ENCODE data around the gene CIPC. TPM values are rescaled to one million over a fixed set of nuclear protein-coding genes. Genes with fewer than 3 reads are reported as not detected.
A peak's percentile ranks its signal among the peaks of the same experiment; 100 is the strongest.

The CIPC gene
- total and polyA plus RNA-seq, 8 donors = 6.0 to 81.1 (median 19.6) TPM

GRCh38 chr14:77074969-77075368 lies 23.1 kb upstream of the CIPC start:
- H3K27ac ChIP-seq = peak overlapping the region in 4 of 5 donors; percentile 81 to 91 (median 82)
- H3K36me3 ChIP-seq = no peaks in the 10 kb centered on the region
- no peaks in the 10 kb centered on the region for H3K27me3 ChIP-seq
- no peak for DNase-seq
- peak overlapping the region in 1 of 4 donors; percentile 36 for H3K4me3 ChIP-seq
- TF ChIP-seq POLR2A (IDR thresholded peaks at IDR 0.05) (no peak), CTCF (IDR thresholded peaks at IDR 0.05) (no peak), EP300 (IDR thresholded peaks at IDR 0.05) (no peak), POLR2AphosphoS5 (IDR thresholded peaks at IDR 0.05) (no peak)
- H3K4me1 ChIP-seq = peaks cover 0 to 20% (median 6%) of the 10 kb centered on the region in 4 donors
- intact Hi-C loops (cut with DNase I; ENCODE audit: low total_unique reads) = no loop called here
- H3K9me3 ChIP-seq = no peaks in the 10 kb centered on the region

- intact Hi-C loops (cut with DNase I; ENCODE audit: low total_unique reads) = no loop called here
- peak; percentile 58 for DNase-seq
- peak overlapping the region; percentile 53 to 91 (median 82) for H3K27ac ChIP-seq
- H3K4me1 ChIP-seq = peaks cover 0 to 16% (median 0%) of the 10 kb centered on the region in 4 donors
- H3K27me3 ChIP-seq = no peaks in the 10 kb centered on the region
- H3K4me3 ChIP-seq = peak overlapping the region in 3 of 4 donors; percentile 15 to 36 (median 23)
- 28 to 42% (median 33%) methylated on average over 10 of the region's 10 CpGs for WGBS, 5 donors
- no peaks in the 10 kb centered on the region for H3K9me3 ChIP-seq
- TF ChIP-seq POLR2AphosphoS5 (IDR thresholded peaks at IDR 0.05) (peak; percentile 7 to 78 (median 65)), POLR2A (IDR thresholded peaks at IDR 0.05) (no peak), EP300 (IDR thresholded peaks at IDR 0.05) (peak; percentile 70)
- no peaks in the 10 kb centered on the region for H3K36me3 ChIP-seq
Observed at GRCh38 chr14:77076113-77076631, 21.9 kb upstream of the CIPC start.

- 84 to 96% (median 88%) methylated on average over 3 of the region's 3 CpGs for WGBS, 5 donors
- H3K27ac ChIP-seq = peak overlapping the region; percentile 42 to 91 (median 82)
- intact Hi-C loops (cut with DNase I; ENCODE audit: low total_unique reads) = no loop called here
Observed at GRCh38 chr14:77077040-77077439, 21.0 kb upstream of the CIPC start.

GRCh38 chr14:77082356-77082755 lies 15.7 kb upstream of the CIPC start:
- H3K4me1 ChIP-seq = no peaks in the 10 kb centered on the region
- no peak for DNase-seq
- H3K36me3 ChIP-seq = no peaks in the 10 kb centered on the region
- H3K9me3 ChIP-seq = no peaks in the 10 kb centered on the region
- H3K4me3 ChIP-seq = no peak overlapping the region
- H3K27ac ChIP-seq = no peak overlapping the region
- H3K27me3 ChIP-seq = no peaks in the 10 kb centered on the region
- intact Hi-C loops (cut with DNase I; ENCODE audit: low total_unique reads) = no loop called here
- WGBS, 5 donors = 79 to 91% (median 85%) methylated on average over 3 of the region's 3 CpGs
- TF ChIP-seq POLR2A (IDR thresholded peaks at IDR 0.05) (no peak), CTCF (IDR thresholded peaks at IDR 0.05) (no peak), EP300 (IDR thresholded peaks at IDR 0.05) (no peak), POLR2AphosphoS5 (IDR thresholded peaks at IDR 0.05) (no peak)

More at GRCh38 chr14:77077040-77077439, 21.0 kb upstream of the CIPC start:
- DNase-seq = no peak
- Histone ChIP-seq H3K4me3 (no peak overlapping the region), H3K36me3 (no peaks in the 10 kb centered on the region), H3K27me3 (no peaks in the 10 kb centered on the region), H3K9me3 (no peaks in the 10 kb centered on the region), H3K4me1 (peaks cover 0 to 16% (median 0%) of the 10 kb centered on the region in 4 donors)
- TF ChIP-seq POLR2AphosphoS5 (IDR thresholded peaks at IDR 0.05) (no peak), POLR2A (IDR thresholded peaks at IDR 0.05) (no peak), CTCF (IDR thresholded peaks at IDR 0.05) (no peak), EP300 (IDR thresholded peaks at IDR 0.05) (no peak)

GRCh38 chr14:77083082-77083481 lies 15.0 kb upstream of the CIPC start:
- Histone ChIP-seq H3K4me1 (no peaks in the 10 kb centered on the region), H3K27ac (no peak overlapping the region), H3K27me3 (no peaks in the 10 kb centered on the region), H3K36me3 (no peaks in the 10 kb centered on the region), H3K4me3 (no peak overlapping the region), H3K9me3 (no peaks in the 10 kb centered on the region)
- TF ChIP-seq POLR2A (IDR thresholded peaks at IDR 0.05) (no peak), EP300 (IDR thresholded peaks at IDR 0.05) (no peak), CTCF (IDR thresholded peaks at IDR 0.05) (no peak), POLR2AphosphoS5 (IDR thresholded peaks at IDR 0.05) (no peak)
- intact Hi-C loops (cut with DNase I; ENCODE audit: low total_unique reads) = no loop called here
- no peak for DNase-seq
- 54 to 80% (median 63%) methylated on average over 3 of the region's 3 CpGs for WGBS, 5 donors

All from stomach (tissue), 9 donors.